ENCODE results near the gene APPL2. TPM values are rescaled to one million over a fixed set of nuclear protein-coding genes. Genes with fewer than 3 reads are reported as not detected.

APPL2 gene
- total RNA-seq, 6 experiments from 2014 or later: 67.9 to 98.4 (median 87.8) TPM

- Mint-ChIP-seq H3K4me3 (no peak overlapping the region), H3K4me1 (ENCODE audit: low read depth) (peaks cover 58% of the 10 kb centered on the region), H3K36me3 (ENCODE audit: low read depth) (no peaks in the 10 kb centered on the region), H3K27me3 (ENCODE audit: insufficient read depth) (no peaks in the 10 kb centered on the region), H3K27ac (no peak overlapping the region), H3K9me3 (no peaks in the 10 kb centered on the region)
- peak; percentile 48 for DNase-seq
- peak; percentile 75 for TF ChIP-seq CTCF (IDR thresholded peaks at IDR 0.05)
Observed at GRCh38 chr12:105278043-105278697, 42.2 kb upstream of the APPL2 start.

- Mint-ChIP-seq H3K4me1 (ENCODE audit: low read depth) (peaks cover 60% of the 10 kb centered on the region), H3K36me3 (ENCODE audit: low read depth) (no peaks in the 10 kb centered on the region), H3K4me3 (no peak overlapping the region), H3K9me3 (no peaks in the 10 kb centered on the region), H3K27ac (no peak overlapping the region), H3K27me3 (ENCODE audit: insufficient read depth) (no peaks in the 10 kb centered on the region)
- DNase-seq: no peak
- TF ChIP-seq CTCF (IDR thresholded peaks at IDR 0.05): no peak
Observed at GRCh38 chr12:105275997-105276733, 40.2 kb upstream of the APPL2 start.

GRCh38 chr12:105274571-105274970, 38.6 kb upstream of the APPL2 start:
- Mint-ChIP-seq H3K27ac (no peak overlapping the region), H3K36me3 (ENCODE audit: low read depth) (no peaks in the 10 kb centered on the region)

GRCh38 chr12:105273601-105274000, 37.6 kb upstream of the APPL2 start:
- Mint-ChIP-seq H3K36me3 (ENCODE audit: low read depth) (no peaks in the 10 kb centered on the region), H3K9me3 (no peaks in the 10 kb centered on the region), H3K27ac (no peak overlapping the region), H3K4me1 (ENCODE audit: low read depth) (peaks cover 62% of the 10 kb centered on the region), H3K27me3 (ENCODE audit: insufficient read depth) (no peaks in the 10 kb centered on the region), H3K4me3 (no peak overlapping the region)
- no peak for TF ChIP-seq CTCF (IDR thresholded peaks at IDR 0.05)
- no peak for DNase-seq

More at GRCh38 chr12:105274571-105274970, 38.6 kb upstream of the APPL2 start:
- Mint-ChIP-seq H3K4me1 (ENCODE audit: low read depth) (peaks cover 60% of the 10 kb centered on the region), H3K27me3 (ENCODE audit: insufficient read depth) (no peaks in the 10 kb centered on the region), H3K4me3 (no peak overlapping the region), H3K9me3 (no peaks in the 10 kb centered on the region)
- TF ChIP-seq CTCF (IDR thresholded peaks at IDR 0.05): no peak
- no peak for DNase-seq

- no peaks in the 10 kb centered on the region for H3K9me3 Mint-ChIP-seq
- no peak overlapping the region for H3K27ac Mint-ChIP-seq
- no peaks in the 10 kb centered on the region for H3K27me3 Mint-ChIP-seq (ENCODE audit: insufficient read depth)
- H3K4me1 Mint-ChIP-seq (ENCODE audit: low read depth): peaks cover 62% of the 10 kb centered on the region
- no peak for DNase-seq
- TF ChIP-seq CTCF (IDR thresholded peaks at IDR 0.05): no peak
- H3K4me3 Mint-ChIP-seq: no peak overlapping the region
- no peaks in the 10 kb centered on the region for H3K36me3 Mint-ChIP-seq (ENCODE audit: low read depth)
Observed at GRCh38 chr12:105272814-105273416, 36.9 kb upstream of the APPL2 start.
